Lower lobe of right lung (tissue), 2 donors: Measurements from ENCODE around the gene CRABP2. TPM values are rescaled to one million over a fixed set of nuclear protein-coding genes. Genes with fewer than 3 reads are reported as not detected.

ENCODE experiments used
- ATAC-seq, 2 donors: fragments of 200-7000 bp; cut with Tn5 transposase; one replicate each; pipeline ENCODE4 v1.9.1; 2020 to 2022; ENCODE audit warnings: mild to moderate bottlenecking in 2 of 2, moderate library complexity in 2 of 2
- DNase-seq: peaks from one replicate; pipeline ENCODE4 v3.0.0-alpha.2; 2020
- H3K27ac ChIP-seq: fragments of 200-600 bp; one replicate; pipeline ENCODE4 v1.8.0; 2022
- H3K27me3 ChIP-seq: fragments of 200-600 bp; one replicate; pipeline ENCODE4 v1.8.0; 2022; ENCODE audit warnings: low read depth
- H3K36me3 ChIP-seq: fragments of 200-600 bp; one replicate; pipeline ENCODE4 v1.8.0; 2022; ENCODE audit warnings: mild to moderate bottlenecking
- H3K4me1 ChIP-seq: fragments of 200-600 bp; one replicate; pipeline ENCODE4 v1.8.0; 2022
- H3K4me3 ChIP-seq: fragments of 200-600 bp; one replicate; pipeline ENCODE4 v1.8.0; 2022; ENCODE audit warnings: mild to moderate bottlenecking
- H3K9me3 ChIP-seq: fragments of 200-600 bp; one replicate; pipeline ENCODE4 v1.8.0; 2022
- intact Hi-C: fragments of 100-400 bp; cut with DNase I; formaldehyde crosslinking; loops from one replicate; pipeline ENCODE4 v1.11.0; 2022
- total RNA-seq: library from RNA; stranded (reverse); fragmentation: NEBNext Ultra II Directional; extraction: Animal tissue kit (Norgen Biotek cat#: 25700); gene quantifications from one replicate; pipeline ENCODE4 v1.2.1, GENCODE V29; 2021
- TF ChIP-seq, protein P1 (sequence below): fragments of 200-600 bp; IDR thresholded peaks from one replicate; pipeline ENCODE4 v1.8.0; 2022; ENCODE audit warnings: antibody characterized with exemption, mild to moderate bottlenecking
- donor health status: DM: no; HTN: yes; CAD: no; lungs with severe emphysema.

The CRABP2 gene
- total RNA-seq, 1 donor from 2014 or later = 2.1 TPM

DNA sequence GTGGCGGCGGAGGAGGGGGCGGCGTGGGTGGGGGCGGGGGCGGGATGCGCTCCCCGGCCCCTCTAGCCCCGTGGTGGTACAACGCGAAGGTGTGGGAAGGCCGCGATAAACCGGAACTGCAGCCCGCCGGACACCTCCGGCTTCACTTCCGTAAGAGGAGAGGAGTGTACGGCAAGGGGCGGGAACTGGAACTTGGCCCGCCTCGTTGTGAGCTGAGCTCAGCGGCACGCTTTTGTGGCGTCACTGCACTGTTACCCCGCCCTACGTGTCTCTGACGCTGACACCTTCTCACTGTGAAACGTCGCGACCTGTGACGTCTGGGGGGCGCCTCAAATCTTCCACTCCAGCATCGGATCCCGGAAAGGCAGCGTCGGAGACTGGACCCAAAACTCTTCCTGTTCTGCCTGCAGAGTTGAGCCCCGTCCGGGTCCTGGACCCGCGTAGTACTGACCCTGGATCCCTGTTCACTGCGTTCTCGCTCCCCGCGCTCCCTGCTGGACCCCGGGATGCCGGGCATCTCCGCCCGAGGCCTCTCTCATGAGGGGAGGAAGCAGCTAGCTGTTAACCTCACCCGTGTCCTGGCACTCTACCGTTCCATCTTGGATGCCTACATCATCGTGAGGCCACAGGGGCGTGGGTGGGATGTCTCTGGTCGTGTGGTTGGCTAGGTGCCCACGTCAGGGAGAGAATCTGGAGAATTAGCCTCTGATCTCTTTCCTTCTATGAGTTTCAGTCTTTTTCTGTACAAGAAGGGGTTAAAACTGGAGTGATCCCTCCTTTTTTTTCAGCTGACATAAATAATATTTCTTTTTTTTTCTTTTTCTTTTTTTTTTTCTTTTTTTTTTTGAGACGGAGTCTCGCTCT lies 23.4 kb upstream of the CRABP2 start, which contains the start of gene ISG20L2:
ISG20L2 (minus strand) TSS at position 168 of the 864 bp plus-strand sequence. CDS start 1,114 bp downstream, outside the sequence.
- TF ChIP-seq, protein P1, sequence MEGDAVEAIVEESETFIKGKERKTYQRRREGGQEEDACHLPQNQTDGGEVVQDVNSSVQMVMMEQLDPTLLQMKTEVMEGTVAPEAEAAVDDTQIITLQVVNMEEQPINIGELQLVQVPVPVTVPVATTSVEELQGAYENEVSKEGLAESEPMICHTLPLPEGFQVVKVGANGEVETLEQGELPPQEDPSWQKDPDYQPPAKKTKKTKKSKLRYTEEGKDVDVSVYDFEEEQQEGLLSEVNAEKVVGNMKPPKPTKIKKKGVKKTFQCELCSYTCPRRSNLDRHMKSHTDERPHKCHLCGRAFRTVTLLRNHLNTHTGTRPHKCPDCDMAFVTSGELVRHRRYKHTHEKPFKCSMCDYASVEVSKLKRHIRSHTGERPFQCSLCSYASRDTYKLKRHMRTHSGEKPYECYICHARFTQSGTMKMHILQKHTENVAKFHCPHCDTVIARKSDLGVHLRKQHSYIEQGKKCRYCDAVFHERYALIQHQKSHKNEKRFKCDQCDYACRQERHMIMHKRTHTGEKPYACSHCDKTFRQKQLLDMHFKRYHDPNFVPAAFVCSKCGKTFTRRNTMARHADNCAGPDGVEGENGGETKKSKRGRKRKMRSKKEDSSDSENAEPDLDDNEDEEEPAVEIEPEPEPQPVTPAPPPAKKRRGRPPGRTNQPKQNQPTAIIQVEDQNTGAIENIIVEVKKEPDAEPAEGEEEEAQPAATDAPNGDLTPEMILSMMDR = no peak
- intact Hi-C loops = no loop called here

DNA sequence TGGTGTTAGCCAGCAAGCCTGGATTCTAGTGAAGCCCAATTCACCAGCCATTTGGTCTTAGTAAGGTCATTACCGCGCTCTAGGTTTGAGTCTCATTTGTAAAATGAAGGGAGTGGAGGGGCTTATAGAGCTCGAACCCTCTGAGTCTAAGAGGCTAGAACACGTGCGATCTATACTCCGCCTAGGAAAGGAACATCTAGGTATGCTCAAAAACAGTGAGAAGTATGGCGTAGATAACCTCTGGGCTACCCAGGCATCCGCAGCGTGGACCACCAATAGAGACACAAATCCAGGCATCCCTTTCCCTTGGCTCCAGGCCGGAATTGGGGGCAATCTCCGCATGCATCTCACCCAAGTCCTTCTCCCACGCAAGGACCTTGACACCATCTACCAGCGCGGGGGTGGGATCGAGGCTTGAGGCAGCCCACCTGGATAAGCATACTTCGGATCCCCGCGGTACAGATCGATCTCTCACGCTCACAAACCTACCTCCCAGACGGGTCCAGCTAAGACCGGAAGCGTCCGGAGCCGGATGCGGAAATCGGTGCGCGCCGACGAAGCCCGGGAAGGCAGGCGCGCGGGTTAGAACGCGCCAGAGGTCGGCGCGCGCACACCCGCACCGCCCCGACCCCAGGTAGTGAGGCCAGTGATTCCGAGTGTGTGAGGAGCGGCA lies 22.7 kb upstream of the CRABP2 start, which contains the start of gene METTL25B:
METTL25B (plus strand) TSS at position 544 of the 673 bp plus-strand sequence. CDS start 636 bp downstream, outside the sequence.
- H3K9me3 ChIP-seq = no peaks in the 10 kb centered on the region
- peak within 1 kb of the TSS; percentile 90 for H3K4me3 ChIP-seq
- H3K27ac ChIP-seq = peak within 1 kb of the TSS; percentile 99
- H3K27me3 ChIP-seq = no peaks in the 10 kb centered on the region
- peaks cover 37% of the 10 kb centered on the region for H3K36me3 ChIP-seq
- intact Hi-C loops = no loop called here
- ATAC-seq (peak; percentile 88 to 90), DNase-seq (peak; percentile 89)
- TF ChIP-seq, protein P1 = no peak
- peaks cover 48% of the 10 kb centered on the region for H3K4me1 ChIP-seq

More for the DNA sequence above, 23.4 kb upstream of the CRABP2 start, which contains the start of gene ISG20L2:
- Histone ChIP-seq H3K4me1 (peaks cover 48% of the 10 kb centered on the region), H3K27me3 (no peaks in the 10 kb centered on the region), H3K36me3 (peaks cover 37% of the 10 kb centered on the region), H3K9me3 (no peaks in the 10 kb centered on the region), H3K27ac (peak within 1 kb of the TSS; percentile 99), H3K4me3 (peak within 1 kb of the TSS; percentile 90)
- DNase-seq = peak; percentile 99
- peak; percentile 97 for ATAC-seq

DNA sequence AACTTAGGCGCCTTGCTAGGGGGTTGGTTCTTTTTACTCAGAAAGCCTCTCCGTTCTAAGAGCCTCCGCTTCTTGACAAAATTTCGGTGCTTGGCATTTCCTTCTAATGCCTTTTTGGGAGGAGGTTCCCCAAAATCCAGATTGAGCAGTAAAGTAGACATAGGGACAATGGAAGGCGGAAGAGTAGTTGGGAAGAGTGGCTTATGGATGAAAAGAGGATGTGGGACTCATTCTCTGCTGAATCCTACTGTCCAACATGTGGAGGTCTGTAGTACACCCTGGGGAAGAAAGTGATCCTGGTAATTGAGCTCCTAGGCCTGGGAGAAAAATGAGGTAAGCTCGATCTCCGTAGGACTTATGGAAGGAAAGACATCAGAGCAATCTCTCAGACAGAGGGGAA lies 22.1 kb upstream of the CRABP2 start:
- intact Hi-C loops = no loop called here
- peak overlapping the region; percentile 99 for H3K27ac ChIP-seq
- H3K27me3 ChIP-seq = no peaks in the 10 kb centered on the region
- TF ChIP-seq, protein P1 = no peak
- H3K4me3 ChIP-seq = peak overlapping the region; percentile 90
- ATAC-seq (no peak), DNase-seq (no peak)
- H3K9me3 ChIP-seq = no peaks in the 10 kb centered on the region
- peaks cover 37% of the 10 kb centered on the region for H3K36me3 ChIP-seq
- peaks cover 48% of the 10 kb centered on the region for H3K4me1 ChIP-seq

DNA sequence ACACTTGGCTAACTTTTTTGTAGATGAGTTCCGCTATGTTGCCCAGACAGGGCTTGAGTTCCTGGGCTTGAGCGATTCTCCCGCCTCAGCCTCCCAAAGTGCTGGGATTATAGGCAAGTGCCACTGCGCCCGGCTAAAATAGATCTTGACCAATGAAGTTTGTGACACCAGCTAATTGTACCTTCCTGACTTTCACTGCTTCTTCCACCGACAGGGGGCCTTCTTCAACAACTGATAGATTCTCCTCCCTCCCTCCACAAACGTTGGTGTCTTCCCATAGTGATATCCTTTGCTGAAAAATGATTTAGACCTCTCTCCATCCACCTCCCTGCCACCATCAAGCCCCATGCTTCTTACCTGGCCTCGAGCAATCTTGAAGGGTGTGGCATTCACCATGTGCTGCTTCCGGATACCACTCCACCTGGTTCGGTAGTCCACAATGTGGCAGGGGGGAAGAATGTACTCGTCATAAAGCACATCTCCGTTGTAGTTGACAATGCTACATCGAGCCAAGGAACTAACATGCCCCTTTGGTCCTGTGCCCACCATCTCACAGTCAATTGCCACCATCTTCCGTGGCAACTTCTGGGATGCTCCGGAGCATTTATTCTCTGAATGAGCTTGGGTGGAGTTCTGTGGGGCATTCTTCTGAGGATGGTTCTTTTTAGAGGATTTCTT lies 21.3 kb upstream of the CRABP2 start:
- TF ChIP-seq, protein P1 = peak; percentile 35
- no peak overlapping the region for H3K27ac ChIP-seq
- intact Hi-C loops = no loop called here
- peaks cover 38% of the 10 kb centered on the region for H3K36me3 ChIP-seq
- no peaks in the 10 kb centered on the region for H3K27me3 ChIP-seq
- H3K9me3 ChIP-seq = no peaks in the 10 kb centered on the region
- no peak for ATAC-seq
- peaks cover 48% of the 10 kb centered on the region for H3K4me1 ChIP-seq
- peak overlapping the region; percentile 90 for H3K4me3 ChIP-seq
- no peak for DNase-seq

DNA sequence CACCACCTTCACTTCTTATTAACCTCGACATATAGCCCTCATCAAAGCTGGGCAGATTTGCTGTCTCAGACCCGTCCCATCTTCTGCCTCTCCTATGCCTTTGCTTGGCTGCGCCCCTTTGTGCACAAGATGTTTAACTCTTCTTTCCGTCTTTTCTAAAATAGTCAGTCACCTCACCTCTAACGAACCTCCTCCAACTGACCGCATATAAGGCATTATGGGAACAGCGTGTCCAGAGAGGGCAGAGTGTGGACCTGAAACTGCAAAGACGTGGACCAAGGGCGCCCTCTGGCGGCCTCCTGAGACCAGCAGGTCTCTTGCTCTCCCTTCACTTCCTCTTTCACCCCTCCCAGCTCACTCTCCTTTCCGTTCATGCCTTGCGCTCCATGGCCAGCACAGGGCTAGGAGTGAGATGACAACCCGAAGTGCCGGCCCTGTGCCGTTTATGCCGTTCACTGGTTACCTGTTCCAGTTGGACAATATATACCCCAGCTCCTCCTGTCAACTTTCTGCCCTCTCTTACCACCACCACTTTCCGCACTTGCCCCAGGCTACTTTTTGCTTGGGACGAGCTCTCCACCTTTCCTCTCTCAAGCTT lies 20.4 kb upstream of the CRABP2 start:
- Histone ChIP-seq H3K4me3 (peak overlapping the region; percentile 90), H3K9me3 (no peaks in the 10 kb centered on the region), H3K36me3 (peaks cover 47% of the 10 kb centered on the region), H3K27ac (no peak overlapping the region), H3K4me1 (peaks cover 48% of the 10 kb centered on the region), H3K27me3 (no peaks in the 10 kb centered on the region)
- intact Hi-C loops = no loop called here
- DNase-seq = peak; percentile 92
- peak; percentile 75 to 83 for ATAC-seq
- TF ChIP-seq, protein P1 = peak; percentile 97
